ENCODE results near the gene FMR1.

DNA sequence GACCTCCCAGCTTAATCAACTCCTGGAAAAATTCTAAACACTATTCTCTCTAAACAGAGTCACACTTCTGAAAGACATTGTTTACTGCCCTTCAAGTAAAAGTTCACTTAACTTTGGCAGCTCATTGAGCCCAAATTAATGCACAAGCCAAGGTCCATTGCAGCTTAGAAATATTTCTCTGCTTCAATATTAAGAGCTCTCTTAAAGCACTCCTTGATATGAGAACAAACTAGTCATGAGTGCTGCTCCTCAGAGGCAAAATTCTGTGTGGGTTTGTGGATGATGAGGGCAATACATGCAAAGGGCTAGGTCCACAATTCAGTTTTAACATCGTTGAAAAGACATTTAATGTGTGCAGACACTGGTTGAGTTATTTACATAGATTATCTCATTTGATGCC lies 12.8 kb upstream of the FMR1 start:
- TF ChIP-seq, protein P1, sequence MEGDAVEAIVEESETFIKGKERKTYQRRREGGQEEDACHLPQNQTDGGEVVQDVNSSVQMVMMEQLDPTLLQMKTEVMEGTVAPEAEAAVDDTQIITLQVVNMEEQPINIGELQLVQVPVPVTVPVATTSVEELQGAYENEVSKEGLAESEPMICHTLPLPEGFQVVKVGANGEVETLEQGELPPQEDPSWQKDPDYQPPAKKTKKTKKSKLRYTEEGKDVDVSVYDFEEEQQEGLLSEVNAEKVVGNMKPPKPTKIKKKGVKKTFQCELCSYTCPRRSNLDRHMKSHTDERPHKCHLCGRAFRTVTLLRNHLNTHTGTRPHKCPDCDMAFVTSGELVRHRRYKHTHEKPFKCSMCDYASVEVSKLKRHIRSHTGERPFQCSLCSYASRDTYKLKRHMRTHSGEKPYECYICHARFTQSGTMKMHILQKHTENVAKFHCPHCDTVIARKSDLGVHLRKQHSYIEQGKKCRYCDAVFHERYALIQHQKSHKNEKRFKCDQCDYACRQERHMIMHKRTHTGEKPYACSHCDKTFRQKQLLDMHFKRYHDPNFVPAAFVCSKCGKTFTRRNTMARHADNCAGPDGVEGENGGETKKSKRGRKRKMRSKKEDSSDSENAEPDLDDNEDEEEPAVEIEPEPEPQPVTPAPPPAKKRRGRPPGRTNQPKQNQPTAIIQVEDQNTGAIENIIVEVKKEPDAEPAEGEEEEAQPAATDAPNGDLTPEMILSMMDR (IDR thresholded peaks at IDR 0.05 in 8 of 11, conservative IDR thresholded peaks at IDR 0.05 in 3 of 11): no peak
- TF ChIP-seq POLR2AphosphoS5 (IDR thresholded peaks at IDR 0.05) (no peak), POLR2A (IDR thresholded peaks at IDR 0.05) (no peak)
